H9 (cell line): ENCODE data around the gene DIS3. TPM values are rescaled to one million over a fixed set of nuclear protein-coding genes. Genes with fewer than 3 reads are reported as not detected.
A peak's percentile ranks its signal among the peaks of the same experiment; 100 is the strongest.

Experiments used
- DNase-seq: peaks from one replicate; pipeline ENCODE4 v3.0.0-alpha.2; 2017
- H2AFZ ChIP-seq: one replicate; pipeline ENCODE4 v1.6.1; 2013; ENCODE audit warnings: mild to moderate bottlenecking, low read length, control low read depth, moderate library complexity
- H2AK5ac ChIP-seq: 2 replicates; pipeline ENCODE4 v1.6.1; 2013; ENCODE audit warnings: low read length, control low read depth, mixed read lengths; ENCODE audit not compliant: insufficient read length
- H2BK120ac ChIP-seq: one replicate; pipeline ENCODE4 v1.6.1; 2013; ENCODE audit warnings: low read depth, mild to moderate bottlenecking, low read length, control low read depth, inconsistent platforms; ENCODE audit not compliant: poor library complexity, severe bottlenecking
- H2BK12ac ChIP-seq: 2 replicates; pipeline ENCODE4 v1.6.1; 2013; ENCODE audit warnings: low read length, control low read depth, mixed read lengths, low read depth; ENCODE audit not compliant: insufficient read length
- H2BK15ac ChIP-seq: 2 replicates; pipeline ENCODE4 v1.6.1; 2013; ENCODE audit warnings: low read depth, low read length, control low read depth
- H2BK20ac ChIP-seq: one replicate; pipeline ENCODE4 v1.6.1; 2013; ENCODE audit warnings: low read depth, mild to moderate bottlenecking, low read length, control low read depth, inconsistent platforms; ENCODE audit not compliant: poor library complexity, severe bottlenecking
- H2BK5ac ChIP-seq: 2 replicates; pipeline ENCODE4 v1.6.1; 2013; ENCODE audit warnings: low read length, control low read depth, mixed read lengths; ENCODE audit not compliant: insufficient read length
- H3K14ac ChIP-seq: 2 replicates; pipeline ENCODE4 v1.6.1; 2013; ENCODE audit warnings: low read length, control low read depth; ENCODE audit not compliant: insufficient read depth
- H3K18ac ChIP-seq: 2 replicates; pipeline ENCODE4 v1.6.1; 2013; ENCODE audit warnings: low read depth, mild to moderate bottlenecking, mixed read lengths, low read length, control low read depth; ENCODE audit not compliant: insufficient read length
- H3K23ac ChIP-seq: 2 replicates; pipeline ENCODE4 v1.6.1; 2013; ENCODE audit warnings: low read length, control low read depth, mixed read lengths, low read depth; ENCODE audit not compliant: insufficient read length
- H3K23me2 ChIP-seq: 2 replicates; pipeline ENCODE4 v1.6.1; 2013; ENCODE audit warnings: low read depth, mild to moderate bottlenecking, mixed read lengths, low read length, control low read depth; ENCODE audit not compliant: insufficient read length, poor library complexity, severe bottlenecking
- H3K27ac ChIP-seq: 2 replicates; pipeline ENCODE4 v1.5.1; 2013; ENCODE audit warnings: low read length, control low read depth, mixed read lengths, low read depth; ENCODE audit not compliant: insufficient read length
- H3K27me3 ChIP-seq: 2 replicates; pipeline ENCODE4 v1.6.1; 2013; ENCODE audit warnings: low read length, control low read depth, inconsistent platforms; ENCODE audit not compliant: insufficient read depth
- H3K4ac ChIP-seq: 2 replicates; pipeline ENCODE4 v1.6.1; 2013; ENCODE audit warnings: low read depth, mild to moderate bottlenecking, control low read depth, inconsistent platforms, low read length, moderate library complexity
- H3K4me1 ChIP-seq: 2 replicates; pipeline ENCODE4 v1.6.1; 2013; ENCODE audit warnings: low read length, control low read depth, inconsistent platforms; ENCODE audit not compliant: insufficient read depth
- H3K4me2 ChIP-seq: 2 replicates; pipeline ENCODE4 v1.6.1; 2013; ENCODE audit warnings: low read length, control low read depth, mixed read lengths; ENCODE audit not compliant: insufficient read length, insufficient read depth
- H3K56ac ChIP-seq: 2 replicates; pipeline ENCODE4 v1.6.1; 2013; ENCODE audit warnings: low read depth, mild to moderate bottlenecking, mixed read lengths, low read length, control low read depth; ENCODE audit not compliant: insufficient read length
- H3K79me1 ChIP-seq: 2 replicates; pipeline ENCODE4 v1.6.1; 2013; ENCODE audit warnings: low read depth, mild to moderate bottlenecking, moderate library complexity, low read length, control low read depth, inconsistent platforms; ENCODE audit not compliant: insufficient read depth, poor library complexity, severe bottlenecking
- H3K79me2 ChIP-seq: 2 replicates; pipeline ENCODE4 v1.6.1; 2013; ENCODE audit warnings: low read length, control low read depth, inconsistent platforms; ENCODE audit not compliant: insufficient read depth
- H3K9ac ChIP-seq: 2 replicates; pipeline ENCODE4 v1.6.1; 2013; ENCODE audit warnings: low read length, control low read depth, mixed read lengths; ENCODE audit not compliant: insufficient read length; ENCODE audit errors: extremely low read depth
- H3K9me3 ChIP-seq: one replicate; pipeline ENCODE4 v1.6.1; 2013; ENCODE audit warnings: low read depth, low read length, inconsistent platforms; ENCODE audit not compliant: control insufficient read depth
- H3T11ph ChIP-seq: one replicate; pipeline ENCODE4 v1.6.1; 2013; ENCODE audit warnings: mild to moderate bottlenecking, low read length, control low read depth, inconsistent platforms
- H4K20me1 ChIP-seq: one replicate; pipeline ENCODE4 v1.6.1; 2013; ENCODE audit not compliant: control insufficient read depth, insufficient read length, insufficient read depth
- H4K5ac ChIP-seq: 2 replicates; pipeline ENCODE4 v1.6.1; 2013; ENCODE audit warnings: low read depth, mild to moderate bottlenecking, mixed read lengths, low read length, control low read depth; ENCODE audit not compliant: insufficient read length
- H4K8ac ChIP-seq: replicated peaks from 2 replicates; pipeline ENCODE4 v1.6.1; 2013; ENCODE audit warnings: low read length, control low read depth, mixed read lengths, low read depth; ENCODE audit not compliant: insufficient read length
- H4K91ac ChIP-seq: 2 replicates; pipeline ENCODE4 v1.6.1; 2013; ENCODE audit warnings: low read depth, mild to moderate bottlenecking, moderate library complexity, mixed read lengths, low read length, control low read depth; ENCODE audit not compliant: insufficient read length
- H3K27ac Mint-ChIP-seq, 3 experiments: 2 replicates in 2 of 3; 3 replicates in 1 of 3; pipeline ENCODE4 v1.8.0; 2020 to 2021; ENCODE audit warnings: mixed read lengths in 3 of 3, mild to moderate bottlenecking in 1 of 3, moderate library complexity in 1 of 3
- H3K27me3 Mint-ChIP-seq: 2 replicates; pipeline ENCODE4 v1.8.0; 2021; ENCODE audit warnings: low read depth, mild to moderate bottlenecking, moderate library complexity, mixed read lengths
- H3K36me3 Mint-ChIP-seq, 3 experiments: 2 replicates in 2 of 3; 3 replicates in 1 of 3; pipeline ENCODE4 v1.8.0; 2020 to 2021; ENCODE audit warnings: low read depth in 3 of 3, mixed read lengths in 3 of 3; ENCODE audit not compliant: insufficient read depth in 1 of 3
- H3K4me1 Mint-ChIP-seq, 2 experiments: 2 replicates each; pipeline ENCODE4 v1.8.0; 2020; ENCODE audit warnings: mixed read lengths in 2 of 2
- H3K4me3 Mint-ChIP-seq, 2 experiments: 2 replicates in 1 of 2; 3 replicates in 1 of 2; pipeline ENCODE4 v1.8.0; 2020 to 2021; ENCODE audit warnings: mild to moderate bottlenecking in 2 of 2, mixed read lengths in 2 of 2, moderate library complexity in 1 of 2
- H3K9me3 Mint-ChIP-seq, 2 experiments: 2 replicates in 1 of 2; 3 replicates in 1 of 2; pipeline ENCODE4 v1.8.0; 2020; ENCODE audit warnings: mild to moderate bottlenecking in 2 of 2, mixed read lengths in 2 of 2, moderate library complexity in 1 of 2
- WGBS: extraction: QIAGEN DNeasy Blood & Tissue Kit; methylation state at CpG from one replicate; pipeline ENCODE4 v1.1.7; 2013; ENCODE audit warnings: missing lambda C conversion rate, low lambda C conversion rate, mixed read lengths; ENCODE audit not compliant: insufficient read length; ENCODE audit errors: extremely low coverage; 5-methylcytosine and 5-hydroxymethylcytosine counted together
- total RNA-seq: library from RNA; stranded (reverse); gene quantifications from 2 replicates; pipeline ENCODE4 v1.2.1, GENCODE V29; 2021
- TF ChIP-seq, protein P1 (sequence below): fragments of 200-600 bp; sonication (generic); conservative IDR thresholded peaks from 3 replicates; pipeline ENCODE4 v1.8.0; 2021; ENCODE audit warnings: antibody characterized with exemption, mild to moderate bottlenecking

Gene DIS3
- total RNA-seq, 1 experiment from 2014 or later, result 47.3 TPM

DNA sequence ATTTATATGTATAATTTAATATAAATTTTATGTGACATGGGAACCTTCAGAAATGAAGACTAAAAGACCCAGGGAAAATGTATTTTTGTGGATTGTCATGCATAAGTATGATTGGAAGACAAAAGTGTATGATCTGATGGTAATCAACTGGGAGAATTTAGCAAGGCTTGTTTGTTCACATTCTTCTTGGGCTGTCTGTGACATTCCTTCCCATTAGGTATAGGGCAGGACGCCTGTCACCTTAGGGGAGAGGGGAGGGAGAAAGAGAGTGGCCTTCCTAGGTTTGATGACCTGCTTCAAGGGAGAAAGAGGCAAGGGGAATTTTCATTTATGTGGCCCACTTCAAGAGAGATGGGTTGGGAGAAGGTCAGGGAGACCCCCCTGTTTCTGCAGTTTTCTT lies 22.6 kb upstream of the DIS3 start:
- no CpG with 5 or more reads among the region's 1 CpG for WGBS

More for the DNA sequence above, 22.6 kb upstream of the DIS3 start:
- H3K79me2 ChIP-seq, result no peaks in the 10 kb centered on the region
- no peak overlapping the region for H3K14ac ChIP-seq
- no peak overlapping the region for H4K91ac ChIP-seq
- H3K9ac ChIP-seq, result no peak overlapping the region
- Mint-ChIP-seq H3K9me3 (no peaks in the 10 kb centered on the region), H3K27ac (peak overlapping the region in 1 of 3 experiments; percentile 64; a peak in 2 of 7 replicates), H3K4me1 (no peaks in the 10 kb centered on the region), H3K36me3 (peaks cover 9 to 18% (median 14%) of the 10 kb centered on the region in 3 experiments), H3K4me3 (no peak overlapping the region), H3K27me3 (no peaks in the 10 kb centered on the region)
- H4K8ac ChIP-seq, result no peak overlapping the region
- H3K18ac ChIP-seq, result no peak overlapping the region
- no peak overlapping the region for H2BK5ac ChIP-seq
- H3T11ph ChIP-seq, result no peak overlapping the region
- no peak overlapping the region for H3K4ac ChIP-seq
- no peaks in the 10 kb centered on the region for H3K79me1 ChIP-seq
- TF ChIP-seq, protein P1, sequence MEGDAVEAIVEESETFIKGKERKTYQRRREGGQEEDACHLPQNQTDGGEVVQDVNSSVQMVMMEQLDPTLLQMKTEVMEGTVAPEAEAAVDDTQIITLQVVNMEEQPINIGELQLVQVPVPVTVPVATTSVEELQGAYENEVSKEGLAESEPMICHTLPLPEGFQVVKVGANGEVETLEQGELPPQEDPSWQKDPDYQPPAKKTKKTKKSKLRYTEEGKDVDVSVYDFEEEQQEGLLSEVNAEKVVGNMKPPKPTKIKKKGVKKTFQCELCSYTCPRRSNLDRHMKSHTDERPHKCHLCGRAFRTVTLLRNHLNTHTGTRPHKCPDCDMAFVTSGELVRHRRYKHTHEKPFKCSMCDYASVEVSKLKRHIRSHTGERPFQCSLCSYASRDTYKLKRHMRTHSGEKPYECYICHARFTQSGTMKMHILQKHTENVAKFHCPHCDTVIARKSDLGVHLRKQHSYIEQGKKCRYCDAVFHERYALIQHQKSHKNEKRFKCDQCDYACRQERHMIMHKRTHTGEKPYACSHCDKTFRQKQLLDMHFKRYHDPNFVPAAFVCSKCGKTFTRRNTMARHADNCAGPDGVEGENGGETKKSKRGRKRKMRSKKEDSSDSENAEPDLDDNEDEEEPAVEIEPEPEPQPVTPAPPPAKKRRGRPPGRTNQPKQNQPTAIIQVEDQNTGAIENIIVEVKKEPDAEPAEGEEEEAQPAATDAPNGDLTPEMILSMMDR, result no peak
- H3K56ac ChIP-seq, result no peak overlapping the region
- no peak overlapping the region for H3K4me2 ChIP-seq
- no peak overlapping the region for H2BK20ac ChIP-seq
- no peak for DNase-seq
- H3K27ac ChIP-seq, result no peak overlapping the region
- no peaks in the 10 kb centered on the region for H3K9me3 ChIP-seq
- no peaks in the 10 kb centered on the region for H4K20me1 ChIP-seq
- H3K4me1 ChIP-seq, result no peaks in the 10 kb centered on the region
- no peaks in the 10 kb centered on the region for H3K27me3 ChIP-seq
- no peak overlapping the region for H2AK5ac ChIP-seq
- H2BK12ac ChIP-seq, result no peak overlapping the region
- H3K23me2 ChIP-seq, result no peaks in the 10 kb centered on the region
- H3K23ac ChIP-seq, result no peak overlapping the region
- H2BK15ac ChIP-seq, result no peak overlapping the region
- no peak overlapping the region for H4K5ac ChIP-seq
- no peak overlapping the region for H2BK120ac ChIP-seq
- no peak overlapping the region for H2AFZ ChIP-seq
